GM11168 (cell line): Measurements from ENCODE around the gene CAMK2A.

Source experiments
- in situ Hi-C: fragments of 300-500 bp; cut with MboI; formaldehyde crosslinking; loops from one replicate; pipeline ENCODE4 v1.12.0; 2022; ENCODE audit warnings: low sequenced_read_pairs; ENCODE audit not compliant: unreplicated experiment

Gene CAMK2A

GRCh38 chr5:150196514-150196913 lies 93.1 kb downstream of the CAMK2A start:
- in situ Hi-C loops = no loop called here

- in situ Hi-C loops = no loop called here
Observed at GRCh38 chr5:150195736-150196485, 93.7 kb downstream of the CAMK2A start.

- in situ Hi-C loops = no loop called here
Observed at GRCh38 chr5:150192462-150192861, 97.1 kb downstream of the CAMK2A start.

- in situ Hi-C loops = no loop called here
Observed at GRCh38 chr5:150190987-150191386, 98.6 kb downstream of the CAMK2A start.

GRCh38 chr5:150190503-150190979 lies 99.0 kb downstream of the CAMK2A start:
- in situ Hi-C loops = no loop called here

GRCh38 chr5:150189728-150190502 lies 99.7 kb downstream of the CAMK2A start, which contains the start of gene SLC6A7:
Gene SLC6A7 (plus strand): TSS chr5:150190062. CDS start chr5:150190328, 266 bp downstream.
- in situ Hi-C loops = no loop called here

- in situ Hi-C loops = no loop called here
Observed at GRCh38 chr5:150189326-150189725, 100.2 kb downstream of the CAMK2A start.

GRCh38 chr5:150188146-150188842 lies 101.3 kb downstream of the CAMK2A start:
- in situ Hi-C loops = no loop called here

- in situ Hi-C loops = no loop called here
Observed at GRCh38 chr5:150186897-150187296, 102.7 kb downstream of the CAMK2A start.

- in situ Hi-C loops = no loop called here
Observed at GRCh38 chr5:150186137-150186536, 103.4 kb downstream of the CAMK2A start.

GRCh38 chr5:150184990-150185912 lies 104.3 kb downstream of the CAMK2A start:
- in situ Hi-C loops = no loop called here

- in situ Hi-C loops = no loop called here
Observed at GRCh38 chr5:150184006-150184405, 105.6 kb downstream of the CAMK2A start.

- in situ Hi-C loops = no loop called here
Observed at GRCh38 chr5:150183436-150183835, 106.1 kb downstream of the CAMK2A start.

GRCh38 chr5:150182774-150183173 lies 106.8 kb downstream of the CAMK2A start:
- in situ Hi-C loops = no loop called here

- in situ Hi-C loops = no loop called here
Observed at GRCh38 chr5:150181766-150182545, 107.6 kb downstream of the CAMK2A start.

- in situ Hi-C loops = no loop called here
Observed at GRCh38 chr5:150181027-150181426, 108.5 kb downstream of the CAMK2A start.

GRCh38 chr5:150180241-150181026 lies 109.1 kb downstream of the CAMK2A start:
- in situ Hi-C loops = no loop called here

GRCh38 chr5:150179019-150179620 lies 110.5 kb downstream of the CAMK2A start:
- in situ Hi-C loops = no loop called here
